Lower lobe of right lung (tissue), 2 donors: Measurements from ENCODE around the gene ACTR3C. TPM values are rescaled to one million over a fixed set of nuclear protein-coding genes. Genes with fewer than 3 reads are reported as not detected.

ENCODE experiments used
- ATAC-seq, 2 donors: fragments of 200-7000 bp; cut with Tn5 transposase; one replicate each; pipeline ENCODE4 v1.9.1; 2020 to 2022; ENCODE audit warnings: mild to moderate bottlenecking in 2 of 2, moderate library complexity in 2 of 2
- DNase-seq: peaks from one replicate; pipeline ENCODE4 v3.0.0-alpha.2; 2020
- H3K27ac ChIP-seq: fragments of 200-600 bp; one replicate; pipeline ENCODE4 v1.8.0; 2022
- H3K27me3 ChIP-seq: fragments of 200-600 bp; one replicate; pipeline ENCODE4 v1.8.0; 2022; ENCODE audit warnings: low read depth
- H3K36me3 ChIP-seq: fragments of 200-600 bp; one replicate; pipeline ENCODE4 v1.8.0; 2022; ENCODE audit warnings: mild to moderate bottlenecking
- H3K4me1 ChIP-seq: fragments of 200-600 bp; one replicate; pipeline ENCODE4 v1.8.0; 2022
- H3K4me3 ChIP-seq: fragments of 200-600 bp; one replicate; pipeline ENCODE4 v1.8.0; 2022; ENCODE audit warnings: mild to moderate bottlenecking
- H3K9me3 ChIP-seq: fragments of 200-600 bp; one replicate; pipeline ENCODE4 v1.8.0; 2022
- intact Hi-C: fragments of 100-400 bp; cut with DNase I; formaldehyde crosslinking; loops from one replicate; pipeline ENCODE4 v1.11.0; 2022
- total RNA-seq: library from RNA; stranded (reverse); fragmentation: NEBNext Ultra II Directional; extraction: Animal tissue kit (Norgen Biotek cat#: 25700); gene quantifications from one replicate; pipeline ENCODE4 v1.2.1, GENCODE V29; 2021
- TF ChIP-seq, protein P1 (sequence below): fragments of 200-600 bp; IDR thresholded peaks from one replicate; pipeline ENCODE4 v1.8.0; 2022; ENCODE audit warnings: antibody characterized with exemption, mild to moderate bottlenecking
- donor health status: DM: no; HTN: yes; CAD: no; lungs with severe emphysema.

Gene ACTR3C
- total RNA-seq, 1 donor from 2014 or later: 18.6 TPM

DNA sequence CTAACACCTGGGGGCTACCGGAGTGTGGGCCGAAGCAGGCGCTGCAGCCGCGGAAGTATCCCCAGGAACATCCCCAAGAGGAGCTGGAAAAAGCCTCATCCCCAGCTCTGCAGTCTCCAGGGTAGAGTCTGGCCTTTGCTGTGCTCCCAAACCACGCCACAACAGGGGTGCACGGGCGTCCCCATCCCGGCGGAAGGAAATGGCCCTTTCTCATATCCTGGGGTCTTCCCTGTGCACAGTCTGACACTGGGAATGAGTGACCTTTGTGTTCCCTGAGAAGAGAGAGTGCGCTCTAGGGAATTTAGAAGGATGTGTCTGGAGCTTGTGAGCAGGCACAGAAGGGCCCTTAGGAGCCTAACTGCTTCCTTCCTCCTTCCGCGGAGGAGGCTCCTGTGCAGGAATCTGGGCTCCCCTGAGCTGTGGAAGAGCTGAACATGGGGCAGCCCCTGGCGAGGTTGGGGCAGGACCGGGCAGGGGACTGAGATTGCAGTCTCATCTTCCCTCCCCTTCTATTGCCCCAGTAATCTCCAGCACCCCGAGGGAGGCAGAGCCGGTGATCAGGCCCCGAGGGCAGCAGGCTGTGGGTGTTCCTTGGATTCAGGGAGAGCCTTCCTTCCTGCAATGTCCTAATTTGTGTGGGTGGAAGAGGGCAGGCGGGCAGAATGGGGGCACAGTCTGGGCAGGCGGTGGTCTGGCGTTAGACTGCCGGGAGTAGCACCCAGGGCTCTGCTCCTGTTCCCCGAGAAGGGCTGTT, 46.6 kb upstream of the ACTR3C start:
- TF ChIP-seq, protein P1, sequence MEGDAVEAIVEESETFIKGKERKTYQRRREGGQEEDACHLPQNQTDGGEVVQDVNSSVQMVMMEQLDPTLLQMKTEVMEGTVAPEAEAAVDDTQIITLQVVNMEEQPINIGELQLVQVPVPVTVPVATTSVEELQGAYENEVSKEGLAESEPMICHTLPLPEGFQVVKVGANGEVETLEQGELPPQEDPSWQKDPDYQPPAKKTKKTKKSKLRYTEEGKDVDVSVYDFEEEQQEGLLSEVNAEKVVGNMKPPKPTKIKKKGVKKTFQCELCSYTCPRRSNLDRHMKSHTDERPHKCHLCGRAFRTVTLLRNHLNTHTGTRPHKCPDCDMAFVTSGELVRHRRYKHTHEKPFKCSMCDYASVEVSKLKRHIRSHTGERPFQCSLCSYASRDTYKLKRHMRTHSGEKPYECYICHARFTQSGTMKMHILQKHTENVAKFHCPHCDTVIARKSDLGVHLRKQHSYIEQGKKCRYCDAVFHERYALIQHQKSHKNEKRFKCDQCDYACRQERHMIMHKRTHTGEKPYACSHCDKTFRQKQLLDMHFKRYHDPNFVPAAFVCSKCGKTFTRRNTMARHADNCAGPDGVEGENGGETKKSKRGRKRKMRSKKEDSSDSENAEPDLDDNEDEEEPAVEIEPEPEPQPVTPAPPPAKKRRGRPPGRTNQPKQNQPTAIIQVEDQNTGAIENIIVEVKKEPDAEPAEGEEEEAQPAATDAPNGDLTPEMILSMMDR: no peak
- H3K4me3 ChIP-seq: peak overlapping the region; percentile 95
- intact Hi-C loops: no loop called here
- peaks cover 50% of the 10 kb centered on the region for H3K36me3 ChIP-seq
- no peaks in the 10 kb centered on the region for H3K27me3 ChIP-seq
- H3K9me3 ChIP-seq: no peaks in the 10 kb centered on the region
- DNase-seq (no peak), ATAC-seq (no peak)
- peaks cover 43% of the 10 kb centered on the region for H3K4me1 ChIP-seq
- H3K27ac ChIP-seq: peak overlapping the region; percentile 95

DNA sequence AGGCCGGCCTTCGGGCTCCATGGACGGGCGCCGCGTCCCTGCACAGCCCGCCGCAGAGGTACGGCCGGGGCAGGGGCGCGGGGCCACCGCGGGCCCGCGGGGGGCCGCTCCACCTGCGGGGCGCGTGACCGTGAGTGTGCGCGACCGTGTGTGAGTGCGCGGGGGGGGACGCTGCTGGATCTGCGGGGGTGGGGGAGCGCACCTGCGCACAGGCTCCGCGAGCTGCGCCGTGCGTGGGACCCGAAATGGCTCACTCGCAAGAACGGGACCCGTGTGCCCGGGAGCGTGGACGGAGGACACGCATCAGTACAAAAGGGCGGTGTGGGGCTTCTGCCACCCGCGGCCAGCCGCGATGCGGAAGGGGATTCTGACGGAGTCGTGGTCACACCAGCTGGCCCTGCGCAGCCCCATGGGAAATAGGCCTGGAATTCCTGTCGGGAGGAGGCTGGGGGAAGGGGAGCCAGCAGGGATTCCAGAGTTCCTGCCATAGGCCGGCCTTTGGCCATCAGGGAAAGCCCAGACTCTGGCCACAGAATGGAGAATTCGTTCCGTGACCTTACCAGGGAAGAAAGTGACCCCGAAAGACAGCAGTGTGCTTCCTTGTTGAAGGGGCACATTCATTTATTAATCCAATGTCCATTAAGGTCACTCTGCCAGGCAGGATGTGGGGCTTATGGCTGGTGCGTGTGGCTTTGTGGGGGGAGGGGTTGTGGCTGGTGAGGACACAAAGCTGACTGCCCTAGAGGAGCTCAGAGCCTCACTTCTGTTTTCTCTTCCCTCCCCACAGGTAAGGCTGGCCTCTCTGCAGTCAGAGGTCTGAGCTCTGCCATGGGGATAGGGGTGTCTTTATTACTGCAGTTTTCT, 45.8 kb upstream of the ACTR3C start:
- Histone ChIP-seq H3K9me3 (no peaks in the 10 kb centered on the region), H3K27me3 (no peaks in the 10 kb centered on the region), H3K4me3 (peak overlapping the region; percentile 95), H3K36me3 (peaks cover 43% of the 10 kb centered on the region), H3K27ac (peak overlapping the region; percentile 95), H3K4me1 (peaks cover 43% of the 10 kb centered on the region)
- TF ChIP-seq, protein P1: no peak
- intact Hi-C loops: no loop called here
- ATAC-seq (peak; percentile 60 to 75), DNase-seq (peak; percentile 75)

DNA sequence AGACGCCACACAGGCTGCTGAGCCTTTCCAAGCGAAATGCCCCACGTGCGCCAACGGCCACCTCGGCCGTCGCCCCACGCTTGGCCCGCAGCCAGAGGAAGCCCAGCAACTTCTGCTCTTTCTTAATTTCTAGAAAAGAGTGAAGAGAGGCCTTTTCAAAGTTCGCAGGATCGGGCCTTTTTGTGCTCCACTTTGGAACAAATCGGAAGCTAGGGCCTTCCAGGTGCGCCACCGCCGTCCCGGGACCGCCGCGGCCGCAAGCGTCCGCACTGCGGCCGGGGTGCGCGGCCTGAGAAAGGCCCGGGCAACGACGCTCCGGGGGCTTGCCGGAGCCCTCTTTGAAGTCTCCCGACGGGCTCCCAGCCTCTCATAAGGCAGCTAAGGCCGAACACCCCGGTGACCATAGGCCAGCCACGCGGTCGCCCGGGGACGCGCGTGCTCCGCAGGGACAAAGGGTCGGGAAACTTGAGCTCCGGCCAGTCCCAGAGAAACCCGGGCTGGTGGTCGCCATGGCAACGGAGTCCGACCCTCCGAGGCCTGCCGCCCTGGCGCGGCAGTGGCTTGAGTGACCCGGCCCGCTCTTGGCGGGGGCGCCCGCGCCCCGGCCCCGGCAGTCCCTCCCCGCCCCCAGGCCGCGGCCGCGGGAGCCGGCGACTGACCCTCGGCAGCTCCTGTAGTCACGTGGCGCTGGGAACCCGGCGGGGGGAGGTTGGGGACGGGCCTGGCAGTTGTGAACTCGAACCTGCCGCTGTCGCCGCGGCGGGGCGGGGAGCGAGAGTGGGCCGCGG, 44.9 kb upstream of the ACTR3C start, which contains the start of gene REPIN1:
REPIN1 (plus strand) TSS at position 727 of the 788 bp plus-strand sequence. CDS start 890 bp downstream, outside the sequence.
- ATAC-seq (peak; percentile 92 to 94), DNase-seq (peak; percentile 95)
- peaks cover 35% of the 10 kb centered on the region for H3K36me3 ChIP-seq
- TF ChIP-seq, protein P1: no peak
- peak within 1 kb of the TSS; percentile 95 for H3K27ac ChIP-seq
- no peaks in the 10 kb centered on the region for H3K27me3 ChIP-seq
- no peaks in the 10 kb centered on the region for H3K9me3 ChIP-seq
- peak within 1 kb of the TSS; percentile 95 for H3K4me3 ChIP-seq
- peaks cover 38% of the 10 kb centered on the region for H3K4me1 ChIP-seq
- intact Hi-C loops: no loop called here

DNA sequence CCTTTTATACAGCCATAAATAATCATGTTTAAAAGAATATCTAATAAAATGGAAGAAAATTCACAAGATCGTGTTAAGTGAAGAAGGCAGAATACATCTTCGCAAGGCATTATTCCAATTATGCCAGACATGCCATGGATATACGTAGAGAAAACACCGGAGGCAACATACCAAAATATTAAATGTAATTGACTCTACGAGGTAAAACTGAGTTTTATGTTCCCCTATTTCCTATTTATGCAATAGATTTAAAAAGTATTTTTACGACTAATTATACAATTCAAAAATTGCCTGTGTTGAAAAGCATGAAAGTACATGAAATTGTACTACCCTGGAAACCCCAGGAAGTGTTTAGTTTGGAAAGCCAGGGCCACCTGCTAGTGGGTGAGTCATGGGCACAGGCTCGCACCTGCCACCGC, 44.3 kb upstream of the ACTR3C start:
- DNase-seq: no peak
- Histone ChIP-seq H3K36me3 (peaks cover 29% of the 10 kb centered on the region), H3K4me1 (peaks cover 32% of the 10 kb centered on the region), H3K27ac (peak overlapping the region; percentile 95), H3K9me3 (no peaks in the 10 kb centered on the region), H3K4me3 (peak overlapping the region; percentile 95), H3K27me3 (no peaks in the 10 kb centered on the region)
- ATAC-seq: peak; percentile 76 to 88
- TF ChIP-seq, protein P1: no peak
- intact Hi-C loops: no loop called here
